EH (cell line): ENCODE results near the gene KCNQ1.
A peak's percentile ranks its signal among the peaks of the same experiment; 100 is the strongest.

ENCODE experiments used
- DNase-seq: peaks from one replicate; pipeline ENCODE4 v3.0.0-alpha.2; 2015; ENCODE audit warnings: low read depth

Gene KCNQ1

DNA sequence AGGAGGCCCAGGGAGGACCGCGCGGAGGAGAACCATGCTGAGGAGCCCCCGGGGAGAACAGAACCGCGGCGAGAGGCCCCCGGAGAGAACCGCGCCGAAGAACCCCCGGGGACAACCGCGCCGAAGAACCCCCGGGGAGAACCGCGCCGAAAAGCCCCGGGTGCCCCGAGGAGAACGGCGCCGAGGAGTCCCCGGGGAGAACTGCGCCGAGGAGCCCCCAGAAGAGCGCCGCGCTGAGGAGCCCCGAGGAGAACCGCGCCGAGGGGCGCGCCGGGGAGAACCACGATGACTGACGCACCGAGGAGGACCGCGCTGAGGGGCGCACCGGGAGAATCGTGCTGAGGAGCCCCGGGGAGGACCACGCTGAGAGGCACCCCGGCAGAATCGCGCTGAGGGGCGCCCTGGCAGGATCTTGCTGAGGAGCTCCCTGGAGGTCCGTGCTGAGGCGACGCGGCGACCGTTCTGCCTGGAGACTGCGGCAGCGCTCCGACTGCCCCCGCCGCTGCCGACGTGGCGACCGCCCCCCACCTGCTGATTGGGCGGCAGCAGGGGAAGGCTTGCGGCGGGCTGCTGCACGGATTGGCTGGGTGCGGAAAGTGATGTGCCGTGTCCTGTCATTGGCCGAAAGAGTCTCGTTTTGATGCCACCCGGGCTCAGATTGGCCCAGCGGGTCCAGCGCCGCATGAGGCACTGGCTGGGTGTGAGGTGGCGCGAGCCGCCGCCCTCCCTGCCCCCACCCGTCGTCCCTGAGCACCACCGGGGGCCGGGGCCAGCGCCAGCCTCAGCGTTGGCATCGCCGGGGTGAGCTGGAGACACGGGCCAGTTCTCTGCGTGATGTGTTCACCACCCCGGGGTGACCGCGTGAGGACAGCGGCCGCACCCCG, 255.0 kb downstream of the KCNQ1 start, which contains the start of gene KCNQ1OT1:
Gene KCNQ1OT1, minus strand, starts transcription at position 464 of the 884 bp plus-strand sequence.
- DNase-seq, result peak; percentile 94

DNA sequence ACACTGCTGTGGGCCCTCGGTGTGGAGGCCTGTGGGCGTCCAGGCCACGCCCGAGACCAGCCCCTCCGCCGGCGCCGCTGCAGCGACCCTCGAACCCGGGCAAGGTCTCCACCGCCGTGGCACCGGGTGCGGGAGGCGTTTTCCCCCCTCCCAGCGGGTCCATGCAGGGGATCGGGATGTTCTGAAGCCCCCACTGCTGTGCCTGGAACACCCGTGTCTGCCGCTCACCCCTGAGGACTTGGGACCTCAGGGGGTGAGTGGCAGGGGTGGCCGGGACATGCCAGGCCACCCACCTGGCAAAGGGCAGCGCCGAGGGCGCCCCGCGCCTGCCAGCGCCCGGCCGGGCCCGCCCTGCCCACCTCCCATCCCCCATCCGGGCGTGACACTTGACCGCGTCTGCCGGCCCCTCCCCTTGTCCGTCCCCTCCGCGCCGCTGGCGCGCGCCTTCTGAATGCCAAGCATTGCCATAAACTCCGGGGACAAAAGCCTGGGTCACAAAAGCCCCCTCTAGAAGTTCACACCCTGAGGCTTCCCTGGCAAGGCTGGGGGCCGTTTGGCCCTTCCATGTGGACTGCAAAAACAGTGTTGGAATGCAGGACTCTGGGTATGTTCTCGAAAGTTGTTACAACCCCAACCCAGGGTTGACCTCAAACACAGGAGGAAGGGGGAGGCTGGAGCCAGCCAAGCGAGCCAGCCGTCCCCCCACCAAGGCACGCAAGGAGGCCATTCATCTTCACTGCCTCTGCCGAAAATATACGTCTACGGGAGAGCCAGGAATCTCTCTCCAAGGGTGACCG, 255.8 kb downstream of the KCNQ1 start:
- peak; percentile 60 for DNase-seq

DNA sequence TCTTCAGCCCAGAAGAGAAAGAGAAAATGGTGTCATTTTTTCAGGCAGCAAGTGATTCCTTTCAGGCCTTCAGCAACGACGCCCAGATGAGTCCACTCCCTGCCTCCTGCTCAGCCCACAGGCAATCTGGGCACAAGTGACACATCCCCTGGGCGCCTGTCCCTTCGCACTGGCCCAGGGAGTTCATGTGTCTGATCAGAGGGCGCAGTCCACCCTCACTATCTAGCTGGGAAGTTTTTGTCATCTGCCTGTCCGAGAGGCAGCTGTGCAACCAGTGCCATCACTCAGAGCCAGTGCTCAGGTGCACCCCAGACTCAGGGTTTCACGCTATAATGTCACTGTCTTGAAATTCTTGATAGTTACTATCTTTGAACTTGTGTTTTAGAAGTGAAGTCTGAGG, 256.4 kb downstream of the KCNQ1 start:
- no peak for DNase-seq

DNA sequence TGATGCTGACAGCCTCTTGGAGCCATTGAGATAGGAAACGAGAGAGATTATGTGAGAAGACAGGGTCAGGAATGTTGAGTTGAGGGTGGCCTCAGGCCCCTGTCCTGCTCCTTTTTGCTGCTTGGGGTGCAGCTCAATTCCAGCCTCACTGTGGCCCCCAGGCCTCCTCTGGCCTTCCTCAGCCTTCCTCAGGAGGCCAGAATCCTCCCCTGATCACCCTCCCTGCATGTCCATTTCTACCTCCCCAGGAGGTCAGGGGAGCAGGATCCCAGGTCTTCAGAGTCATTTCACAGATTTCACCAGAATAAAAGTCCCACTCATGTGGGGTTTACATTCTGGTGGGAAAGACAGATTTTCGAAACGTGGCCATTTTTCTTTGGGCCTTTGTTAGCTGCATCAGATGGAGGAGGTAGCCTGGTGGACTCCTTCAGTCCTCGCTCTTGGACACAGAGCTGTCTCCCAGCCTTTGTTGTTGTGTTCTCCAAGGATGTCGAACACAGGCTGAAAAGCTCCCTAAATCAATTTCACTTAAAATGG, 257.2 kb downstream of the KCNQ1 start:
- no peak for DNase-seq

DNA sequence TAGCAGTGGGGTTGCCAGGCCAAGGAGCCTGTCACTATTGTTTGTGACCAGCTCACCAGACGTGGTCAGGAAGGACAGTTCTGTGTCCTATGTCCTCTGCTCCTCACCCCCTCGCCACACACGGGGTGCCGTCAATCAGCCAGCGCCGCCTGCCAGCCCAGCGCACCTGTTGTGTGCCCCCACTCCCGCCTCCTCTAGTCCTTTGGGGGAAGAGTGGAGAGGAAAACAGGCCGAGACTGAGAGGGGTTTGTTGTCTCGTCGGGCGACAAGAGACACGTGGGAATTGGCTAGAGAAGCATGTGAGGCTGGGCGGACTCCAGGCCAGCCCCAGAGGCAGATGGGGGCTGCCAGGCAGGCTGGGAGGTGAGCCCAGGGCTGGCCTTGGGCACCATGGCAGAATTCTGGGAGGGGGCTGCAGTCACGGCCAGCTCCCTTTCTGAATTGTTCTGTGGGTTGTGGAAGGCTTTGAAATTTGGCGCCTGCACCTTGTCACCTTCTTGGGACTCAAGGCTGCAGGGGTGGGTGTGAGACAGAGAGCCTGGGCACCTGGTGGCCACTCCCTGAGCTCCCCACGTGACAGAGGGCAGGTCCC, 258.1 kb downstream of the KCNQ1 start:
- no peak for DNase-seq

DNA sequence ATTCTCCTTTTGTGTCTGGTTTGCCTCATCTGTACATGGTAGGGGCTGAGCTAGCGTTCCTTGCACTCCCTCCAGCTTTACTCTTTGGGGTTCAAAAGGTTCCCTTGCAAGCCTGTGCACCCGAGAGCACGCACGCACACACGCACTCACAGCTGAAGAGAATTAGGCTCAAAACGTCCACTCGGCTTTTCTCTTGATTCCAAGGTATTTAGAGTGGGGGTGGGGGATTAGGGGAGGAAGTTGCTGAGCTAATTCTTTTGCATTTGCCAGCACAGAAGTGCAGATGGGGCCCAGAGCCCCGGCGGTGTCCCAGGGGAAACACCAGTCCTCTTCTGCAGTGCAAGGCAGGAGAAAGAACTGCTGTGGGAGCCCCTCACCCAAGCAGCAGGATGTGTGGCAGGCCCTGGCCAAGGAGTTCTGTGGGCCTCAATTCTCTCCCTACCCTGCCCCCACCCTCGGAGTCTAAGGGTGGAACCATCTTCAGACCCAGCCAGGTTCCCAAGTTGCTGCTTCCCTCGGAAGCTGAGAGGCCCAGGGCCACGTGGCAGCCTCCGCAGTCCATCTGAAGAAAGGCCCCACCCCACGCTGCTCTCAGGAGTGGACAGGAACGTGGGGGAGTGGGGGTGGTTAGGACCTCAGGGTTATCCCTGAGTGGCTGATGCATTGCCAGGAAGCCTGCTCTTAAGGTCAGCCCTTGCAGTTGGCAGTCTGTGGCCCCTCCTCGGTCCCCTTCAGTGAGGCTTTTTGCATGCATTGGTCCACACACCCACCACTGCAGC, 258.7 kb downstream of the KCNQ1 start:
- no peak for DNase-seq

DNA sequence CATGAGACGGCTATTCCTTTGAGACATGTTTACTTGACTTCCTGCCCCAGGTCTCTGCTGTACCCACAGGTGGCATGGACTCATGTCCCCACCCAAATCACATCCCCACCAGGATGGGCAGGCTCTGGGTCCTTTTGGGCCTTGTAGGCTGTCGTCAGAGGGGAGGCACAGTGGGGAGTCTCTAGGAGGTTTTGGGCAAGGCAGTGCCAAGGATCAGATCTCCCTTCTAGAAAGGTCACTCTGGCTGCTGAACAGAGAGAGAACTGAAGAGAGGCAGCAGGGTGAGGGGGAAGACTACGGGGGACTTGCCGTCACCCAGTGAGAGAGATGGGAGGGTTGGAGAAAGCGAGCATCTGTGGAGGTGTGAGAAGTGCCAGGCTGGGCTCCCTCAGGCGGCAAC, 259.5 kb downstream of the KCNQ1 start:
- no peak for DNase-seq

DNA sequence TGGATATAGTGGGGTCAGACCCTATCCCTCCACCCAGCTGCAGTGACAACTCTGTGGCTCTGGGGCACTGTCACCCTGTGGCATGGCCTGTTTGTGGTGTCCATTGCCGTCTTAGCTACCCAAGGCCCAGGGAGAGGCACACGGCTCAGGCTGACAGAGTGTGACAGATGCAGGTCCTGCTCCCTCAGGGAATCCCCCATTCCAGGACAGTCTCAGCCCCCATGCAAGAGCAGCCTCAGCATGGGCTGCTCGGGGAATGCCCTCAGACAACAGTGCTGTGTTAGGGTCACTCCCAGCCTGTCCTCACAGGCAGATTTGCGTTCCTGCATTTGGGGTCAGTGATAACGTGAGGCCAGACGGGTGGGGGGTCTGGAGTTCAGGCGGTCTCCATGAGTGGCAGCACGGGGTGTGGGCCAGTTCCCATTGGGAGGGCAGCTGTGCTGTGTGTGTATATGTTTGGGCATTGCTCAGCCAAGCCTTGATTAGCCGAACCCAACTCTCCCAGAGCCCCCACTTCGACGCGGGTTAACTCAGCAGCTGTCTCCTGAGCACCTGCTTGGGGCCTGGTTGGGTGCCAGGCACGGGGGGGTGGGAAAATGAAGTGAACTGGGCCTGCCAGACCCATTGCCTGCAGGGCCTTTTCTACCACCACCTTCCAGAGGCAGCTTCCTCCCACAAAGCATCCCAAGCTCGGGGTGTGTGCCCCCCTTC, 260.2 kb downstream of the KCNQ1 start:
- DNase-seq, result no peak

DNA sequence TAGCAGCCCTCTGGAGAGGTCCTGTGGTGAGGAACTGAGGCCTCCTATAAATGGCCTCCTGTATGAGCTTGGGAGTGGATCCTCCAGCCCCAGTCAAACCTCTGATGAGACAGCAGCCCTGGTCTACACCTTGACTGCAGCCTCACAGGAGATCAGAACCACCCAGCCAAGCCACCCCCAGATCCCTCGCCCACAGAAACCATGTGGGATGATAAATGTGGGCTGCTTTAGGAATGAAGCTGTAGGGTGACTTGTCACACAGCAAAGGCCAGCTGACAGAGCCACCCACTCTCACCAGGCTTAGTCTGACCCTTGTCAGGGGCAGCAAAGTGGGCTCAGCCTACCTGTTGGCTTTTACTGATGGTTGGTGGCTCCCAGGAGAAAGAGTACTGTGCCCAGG, 261.5 kb downstream of the KCNQ1 start:
- no peak for DNase-seq

DNA sequence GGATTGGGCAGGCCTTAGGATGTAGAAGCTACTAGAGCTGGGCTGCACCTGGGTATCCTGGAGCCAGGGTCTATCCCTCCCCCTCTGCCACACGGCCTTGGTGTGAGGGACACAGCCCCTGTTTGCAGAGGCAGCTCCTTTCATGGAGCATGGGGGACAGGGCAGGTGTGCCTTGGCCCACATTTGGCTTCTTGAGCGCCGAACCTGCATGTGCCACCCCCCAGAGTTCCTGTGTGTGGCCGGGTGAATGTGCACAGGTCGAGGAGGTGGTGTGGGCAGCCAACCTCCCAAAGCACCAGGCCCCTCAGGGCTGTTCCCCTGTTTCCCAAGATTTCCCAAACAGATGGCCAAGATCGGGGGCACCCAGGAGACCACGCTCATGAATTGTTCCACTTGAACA, 262.9 kb downstream of the KCNQ1 start:
- DNase-seq, result no peak

DNA sequence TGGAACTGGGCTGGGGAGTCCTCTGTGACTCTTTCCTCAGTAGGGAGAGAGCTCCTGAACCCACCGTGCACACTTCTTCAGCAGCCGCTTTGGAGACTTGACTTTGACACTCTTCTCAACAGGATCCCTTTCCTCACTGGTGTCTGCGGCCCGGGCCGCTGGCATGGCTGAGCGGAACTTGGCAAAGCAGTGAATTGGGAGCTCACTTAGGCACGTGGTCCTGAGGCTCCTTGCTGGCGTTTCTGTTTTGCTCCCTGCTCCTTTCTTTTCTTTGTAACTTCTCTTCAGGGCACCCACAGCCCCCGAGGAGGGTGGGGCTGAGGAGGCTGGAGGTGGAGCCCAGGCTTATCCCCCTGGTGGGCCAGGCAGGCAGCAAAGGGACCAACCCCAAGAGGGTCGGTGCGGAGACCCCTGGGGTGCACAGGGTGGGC, 263.4 kb downstream of the KCNQ1 start:
- DNase-seq, result no peak

DNA sequence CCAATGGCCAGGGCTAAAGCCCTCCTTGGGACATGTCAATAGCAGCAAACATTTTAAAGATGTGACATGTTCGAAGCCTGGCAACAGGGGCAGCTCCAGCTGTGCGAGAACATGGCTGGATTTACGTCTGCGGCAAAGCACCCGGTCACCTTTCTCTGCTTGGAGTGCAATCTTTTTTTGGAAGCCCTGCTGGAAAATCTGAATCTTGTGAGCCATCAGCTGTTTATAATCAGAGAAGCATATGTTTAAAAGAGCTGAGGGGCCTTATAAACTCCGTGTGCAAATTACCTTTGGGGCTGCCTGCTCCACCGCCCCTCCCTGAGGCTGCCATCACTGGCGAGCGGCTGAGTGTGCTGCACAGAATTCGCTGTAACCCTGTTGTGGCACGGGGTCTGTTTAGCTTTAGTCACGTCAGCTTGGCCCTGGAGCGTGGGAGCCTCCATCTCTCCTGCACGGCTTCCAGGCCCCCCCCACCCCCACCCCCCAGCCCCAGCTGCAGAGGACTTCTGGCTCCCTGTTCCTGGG, 264.0 kb downstream of the KCNQ1 start:
- DNase-seq, result peak; percentile 40

DNA sequence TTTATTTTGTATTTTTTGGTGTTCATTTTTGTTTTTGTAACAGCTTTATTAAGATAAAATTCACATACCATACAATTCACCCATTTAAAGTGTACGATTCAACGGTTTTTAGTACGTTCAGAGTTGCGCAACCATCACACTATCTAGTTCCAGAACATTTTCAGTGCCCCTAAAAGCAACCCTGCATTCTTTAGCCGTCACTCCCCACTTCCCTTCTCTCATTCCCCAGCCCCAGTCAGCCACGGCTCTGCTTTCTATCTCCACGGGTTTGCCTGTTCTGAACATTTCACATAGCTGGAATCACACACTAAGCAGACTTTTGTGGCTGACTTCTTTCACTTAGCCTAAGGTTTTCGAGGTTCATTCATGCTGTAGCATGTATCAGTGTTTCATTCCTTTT, 264.6 kb downstream of the KCNQ1 start:
- peak; percentile 62 for DNase-seq

DNA sequence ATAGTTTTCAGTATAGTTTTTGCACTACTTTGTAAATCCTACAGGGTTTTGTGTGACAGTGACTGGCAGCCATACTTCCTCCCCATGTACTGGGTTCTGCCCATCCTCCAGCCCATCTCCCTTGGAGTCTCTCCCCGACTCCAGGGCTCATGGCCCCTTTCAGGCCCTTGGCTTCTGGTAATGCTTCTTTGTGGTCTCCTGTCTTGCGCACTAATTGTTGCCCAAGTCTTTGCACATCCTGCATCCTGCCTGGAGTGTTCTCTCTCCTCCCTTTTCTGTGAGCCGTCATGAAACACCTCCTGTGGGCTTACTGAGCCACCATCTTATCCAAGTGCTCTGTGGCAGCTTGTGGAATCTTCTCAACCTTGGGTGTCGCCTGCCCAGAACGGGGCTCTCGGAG, 266.4 kb downstream of the KCNQ1 start:
- no peak for DNase-seq

DNA sequence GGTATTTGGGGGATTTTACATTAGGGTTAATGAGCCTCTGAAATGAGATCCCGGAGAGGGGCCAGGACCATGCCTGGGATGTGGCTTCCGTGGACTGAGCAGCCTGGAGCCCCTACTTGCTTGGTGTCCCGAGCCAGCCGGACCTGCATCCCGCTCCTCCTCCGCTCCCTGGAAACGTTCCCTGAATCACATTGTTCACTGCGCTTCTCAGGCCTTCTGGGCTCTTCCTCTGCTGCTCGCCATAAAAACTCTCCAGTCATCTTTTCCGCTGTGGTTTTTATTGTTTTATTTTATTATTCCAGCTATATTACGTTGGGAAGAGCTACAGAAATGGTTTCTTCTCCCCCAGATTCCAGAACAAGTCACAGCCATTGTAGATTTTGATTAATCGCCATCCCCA, 268.3 kb downstream of the KCNQ1 start:
- peak; percentile 53 for DNase-seq

DNA sequence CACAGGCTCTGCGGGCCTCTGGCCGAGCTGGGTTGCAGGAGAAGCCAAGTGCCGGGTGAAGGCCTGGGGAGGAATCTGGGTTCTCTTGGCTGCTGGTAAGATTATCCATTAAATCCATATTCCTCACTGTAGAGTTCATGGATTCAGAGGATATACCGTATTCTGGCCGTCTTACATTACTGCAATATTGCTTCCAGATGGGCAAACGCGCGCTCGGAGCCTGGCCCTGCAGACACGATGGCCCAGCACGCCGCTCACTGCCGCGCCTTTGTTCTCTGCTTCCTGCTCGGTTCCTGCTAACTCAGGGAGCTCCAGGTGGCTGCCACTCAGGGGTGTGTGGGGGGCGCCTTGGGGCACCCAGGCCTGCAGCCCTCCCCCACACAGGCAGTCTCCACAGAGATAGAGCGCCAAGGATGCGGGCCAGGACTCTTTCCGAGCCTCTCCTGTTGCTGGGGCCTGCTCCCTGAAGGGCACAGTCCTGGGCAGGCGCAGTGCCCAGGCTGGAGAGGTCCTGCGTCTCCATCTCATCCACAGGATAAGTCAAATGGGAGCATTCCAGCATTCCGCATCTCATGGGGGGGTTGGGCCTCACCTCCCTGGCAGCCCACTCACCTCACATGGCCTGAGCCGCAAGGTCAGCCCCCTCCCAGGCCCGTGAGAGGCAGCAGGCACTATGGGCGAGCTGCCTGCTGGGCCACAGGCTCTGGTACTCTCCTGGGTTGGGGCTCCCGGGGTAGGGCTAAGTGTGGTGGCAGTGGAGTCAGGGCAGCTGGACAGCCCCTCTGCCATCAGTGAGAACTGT, 269.1 kb downstream of the KCNQ1 start:
- DNase-seq, result no peak

DNA sequence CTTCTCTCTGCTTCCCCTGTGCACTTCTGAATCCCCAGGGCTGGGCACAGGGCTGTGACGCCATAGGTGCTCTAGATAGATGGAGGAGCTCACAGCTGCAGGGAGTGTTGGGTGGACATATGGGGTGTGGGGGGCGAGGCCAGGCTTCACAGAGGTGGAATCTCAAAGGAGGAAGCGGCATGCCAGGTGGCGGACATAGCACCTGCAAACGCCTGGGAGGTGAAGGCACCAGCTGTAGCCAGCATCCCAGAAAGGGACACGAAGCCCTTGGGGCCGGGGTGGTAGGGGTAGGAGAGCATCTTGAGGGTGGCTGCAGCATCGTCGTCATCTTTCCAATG, 269.6 kb downstream of the KCNQ1 start:
- no peak for DNase-seq

DNA sequence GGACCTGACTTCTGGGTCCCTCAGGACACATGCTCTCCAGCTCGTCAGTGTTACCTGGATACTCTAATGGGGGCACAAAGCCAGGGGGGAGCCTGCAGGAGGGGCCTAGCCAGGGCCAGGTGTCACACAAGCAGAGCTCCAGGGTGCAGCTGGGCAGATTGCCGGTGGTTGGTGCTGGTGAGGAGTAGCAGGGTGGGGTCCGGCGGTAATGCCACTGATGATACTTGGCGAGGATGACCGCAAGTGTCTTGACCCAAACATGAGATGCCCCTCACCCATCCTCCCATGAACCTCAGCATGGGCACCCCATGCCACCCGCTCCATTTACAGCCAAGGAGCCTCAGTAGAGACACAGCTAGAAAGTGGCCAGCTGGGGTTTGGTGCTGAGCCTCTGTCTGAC, 270.1 kb downstream of the KCNQ1 start:
- no peak for DNase-seq

DNA sequence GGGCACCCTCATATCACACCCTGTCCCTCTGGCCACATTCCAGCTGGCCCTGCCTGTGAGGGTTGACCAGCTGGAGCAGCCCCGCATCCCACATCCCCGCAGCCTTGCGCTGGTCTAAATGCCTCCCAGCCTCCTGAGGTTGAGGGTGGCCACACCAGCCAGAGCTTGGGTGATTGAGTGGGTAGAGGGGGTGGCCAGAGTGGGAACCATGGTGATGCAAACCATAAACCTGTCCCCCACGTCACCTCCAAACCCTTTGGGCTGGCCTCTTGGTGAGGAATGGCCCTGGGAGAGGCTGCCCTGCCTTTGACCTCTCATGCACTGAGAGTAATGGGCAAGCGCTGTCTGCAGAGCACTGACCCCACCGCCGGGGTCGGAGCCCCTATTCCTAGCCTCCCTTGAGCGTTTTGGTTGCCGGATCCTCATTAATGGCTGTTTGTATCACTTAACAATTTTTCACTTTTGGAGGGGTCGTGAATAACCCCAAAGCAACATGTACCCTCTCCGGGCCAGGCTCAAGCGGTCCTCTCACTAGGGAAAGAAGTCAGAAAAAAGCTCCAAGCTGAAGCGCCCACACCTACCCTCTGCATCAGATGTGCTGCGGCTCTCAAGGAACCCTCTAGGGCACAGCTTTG, 271.0 kb downstream of the KCNQ1 start:
- DNase-seq, result no peak
